C4-2B (cell line): Measurements from ENCODE around the gene TRDN.

Experiments used
- ZFX ChIP-seq: fragments of 450-650 bp; IDR thresholded peaks from 2 replicates; pipeline ENCODE4 v1.6.1; 2017
- TF ChIP-seq, protein P1 (sequence below): fragments of 450-650 bp; conservative IDR thresholded peaks from 2 replicates; pipeline ENCODE4 v1.5.1; 2017; ENCODE audit warnings: mild to moderate bottlenecking

GRCh38 chr6:123565529-123565928 lies 71.2 kb downstream of the TRDN start:
- TF ChIP-seq, protein P1, sequence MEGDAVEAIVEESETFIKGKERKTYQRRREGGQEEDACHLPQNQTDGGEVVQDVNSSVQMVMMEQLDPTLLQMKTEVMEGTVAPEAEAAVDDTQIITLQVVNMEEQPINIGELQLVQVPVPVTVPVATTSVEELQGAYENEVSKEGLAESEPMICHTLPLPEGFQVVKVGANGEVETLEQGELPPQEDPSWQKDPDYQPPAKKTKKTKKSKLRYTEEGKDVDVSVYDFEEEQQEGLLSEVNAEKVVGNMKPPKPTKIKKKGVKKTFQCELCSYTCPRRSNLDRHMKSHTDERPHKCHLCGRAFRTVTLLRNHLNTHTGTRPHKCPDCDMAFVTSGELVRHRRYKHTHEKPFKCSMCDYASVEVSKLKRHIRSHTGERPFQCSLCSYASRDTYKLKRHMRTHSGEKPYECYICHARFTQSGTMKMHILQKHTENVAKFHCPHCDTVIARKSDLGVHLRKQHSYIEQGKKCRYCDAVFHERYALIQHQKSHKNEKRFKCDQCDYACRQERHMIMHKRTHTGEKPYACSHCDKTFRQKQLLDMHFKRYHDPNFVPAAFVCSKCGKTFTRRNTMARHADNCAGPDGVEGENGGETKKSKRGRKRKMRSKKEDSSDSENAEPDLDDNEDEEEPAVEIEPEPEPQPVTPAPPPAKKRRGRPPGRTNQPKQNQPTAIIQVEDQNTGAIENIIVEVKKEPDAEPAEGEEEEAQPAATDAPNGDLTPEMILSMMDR = no peak
- TF ChIP-seq ZFX = no peak
